Glutamatergic neuron (in vitro differentiated cells): ENCODE data around the gene PIP5K1B. TPM values are rescaled to one million over a fixed set of nuclear protein-coding genes. Genes with fewer than 3 reads are reported as not detected.

Experiments
- DNase-seq: peaks from one replicate; pipeline ENCODE4 v3.0.0; 2022
- H3K27ac Mint-ChIP-seq: one replicate; pipeline ENCODE4 v1.8.0; 2020; ENCODE audit warnings: mild to moderate bottlenecking, mixed read lengths, inconsistent platforms; ENCODE audit not compliant: unreplicated experiment
- H3K27me3 Mint-ChIP-seq: one replicate; pipeline ENCODE4 v1.8.0; 2020; ENCODE audit warnings: mild to moderate bottlenecking, moderate library complexity, mixed read lengths, inconsistent platforms; ENCODE audit not compliant: unreplicated experiment
- H3K36me3 Mint-ChIP-seq: one replicate; pipeline ENCODE4 v1.8.0; 2020; ENCODE audit warnings: mild to moderate bottlenecking, mixed read lengths, inconsistent platforms; ENCODE audit not compliant: unreplicated experiment
- H3K4me1 Mint-ChIP-seq: one replicate; pipeline ENCODE4 v1.8.0; 2020; ENCODE audit warnings: mild to moderate bottlenecking, low read depth, mixed read lengths, inconsistent platforms; ENCODE audit not compliant: unreplicated experiment
- H3K4me3 Mint-ChIP-seq: one replicate; pipeline ENCODE4 v1.8.0; 2020; ENCODE audit warnings: mild to moderate bottlenecking, mixed read lengths, inconsistent platforms; ENCODE audit not compliant: unreplicated experiment
- H3K9me3 Mint-ChIP-seq: one replicate; pipeline ENCODE4 v1.8.0; 2020; ENCODE audit warnings: mild to moderate bottlenecking, moderate library complexity, mixed read lengths, inconsistent platforms; ENCODE audit not compliant: unreplicated experiment
- total RNA-seq: library from RNA; stranded (reverse); fragmentation: NEBNext Ultra II Directional; extraction: Animal tissue kit (Norgen Biotek cat#: 25700); gene quantifications from one replicate; pipeline ENCODE4 v1.2.1, GENCODE V29; 2021; ENCODE audit not compliant: unreplicated experiment
- TF ChIP-seq, protein P1 (sequence below): fragments of 200-600 bp; sonication (generic); IDR thresholded peaks from one replicate; pipeline ENCODE4 v1.5.0; 2021; ENCODE audit not compliant: partially characterized antibody, unreplicated experiment

Gene PIP5K1B
- total RNA-seq, 1 donor from 2014 or later: 0.27 TPM

DNA sequence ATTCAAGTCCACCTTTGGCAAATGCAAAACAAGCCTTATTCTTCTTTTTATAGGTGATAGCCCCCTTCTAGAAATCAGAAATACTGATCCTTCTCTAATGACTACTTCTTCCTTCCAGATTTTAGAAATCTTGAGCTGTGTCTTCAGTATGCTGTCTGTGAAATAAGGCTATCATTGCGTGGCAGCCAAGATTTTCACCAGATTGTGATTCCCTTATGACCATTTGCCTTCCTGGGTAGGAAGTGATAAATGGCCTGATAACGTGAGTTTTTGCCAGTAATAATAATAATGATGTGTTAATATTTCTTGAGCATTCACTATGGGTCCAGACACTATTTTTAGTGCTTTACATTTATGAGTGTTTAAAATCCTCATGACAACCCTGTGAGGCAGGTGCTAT lies 80.9 kb downstream of the PIP5K1B start:
- H3K36me3 Mint-ChIP-seq: no peaks in the 10 kb centered on the region
- no peak overlapping the region for H3K27ac Mint-ChIP-seq
- TF ChIP-seq, protein P1, sequence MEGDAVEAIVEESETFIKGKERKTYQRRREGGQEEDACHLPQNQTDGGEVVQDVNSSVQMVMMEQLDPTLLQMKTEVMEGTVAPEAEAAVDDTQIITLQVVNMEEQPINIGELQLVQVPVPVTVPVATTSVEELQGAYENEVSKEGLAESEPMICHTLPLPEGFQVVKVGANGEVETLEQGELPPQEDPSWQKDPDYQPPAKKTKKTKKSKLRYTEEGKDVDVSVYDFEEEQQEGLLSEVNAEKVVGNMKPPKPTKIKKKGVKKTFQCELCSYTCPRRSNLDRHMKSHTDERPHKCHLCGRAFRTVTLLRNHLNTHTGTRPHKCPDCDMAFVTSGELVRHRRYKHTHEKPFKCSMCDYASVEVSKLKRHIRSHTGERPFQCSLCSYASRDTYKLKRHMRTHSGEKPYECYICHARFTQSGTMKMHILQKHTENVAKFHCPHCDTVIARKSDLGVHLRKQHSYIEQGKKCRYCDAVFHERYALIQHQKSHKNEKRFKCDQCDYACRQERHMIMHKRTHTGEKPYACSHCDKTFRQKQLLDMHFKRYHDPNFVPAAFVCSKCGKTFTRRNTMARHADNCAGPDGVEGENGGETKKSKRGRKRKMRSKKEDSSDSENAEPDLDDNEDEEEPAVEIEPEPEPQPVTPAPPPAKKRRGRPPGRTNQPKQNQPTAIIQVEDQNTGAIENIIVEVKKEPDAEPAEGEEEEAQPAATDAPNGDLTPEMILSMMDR: no peak
- peaks cover 4% of the 10 kb centered on the region for H3K4me1 Mint-ChIP-seq
- no peaks in the 10 kb centered on the region for H3K27me3 Mint-ChIP-seq
- no peaks in the 10 kb centered on the region for H3K9me3 Mint-ChIP-seq
- DNase-seq: no peak
- H3K4me3 Mint-ChIP-seq: no peak overlapping the region

DNA sequence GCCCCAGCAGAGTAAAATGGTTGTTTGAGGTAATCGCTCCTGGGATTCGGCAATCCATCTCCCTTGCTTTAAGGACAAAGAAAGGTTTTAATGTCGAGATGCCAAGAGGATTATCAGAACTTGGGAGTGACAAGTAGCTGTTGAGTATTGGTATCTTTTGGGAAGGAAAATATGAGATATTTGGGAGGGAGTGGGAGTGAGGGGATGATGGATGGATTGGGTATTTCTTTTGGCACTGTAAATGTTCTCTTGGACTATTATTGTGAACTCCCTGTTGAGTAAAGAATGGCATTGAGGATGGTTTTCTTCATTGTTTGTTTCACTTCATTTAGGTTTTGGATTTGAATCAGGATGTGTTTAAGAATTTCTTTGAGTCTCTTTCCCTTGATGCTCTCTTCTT lies 86.1 kb downstream of the PIP5K1B start:
- TF ChIP-seq, protein P1: no peak
- Mint-ChIP-seq H3K27ac (no peak overlapping the region), H3K36me3 (no peaks in the 10 kb centered on the region), H3K4me3 (no peak overlapping the region), H3K4me1 (no peaks in the 10 kb centered on the region), H3K9me3 (no peaks in the 10 kb centered on the region), H3K27me3 (no peaks in the 10 kb centered on the region)
- DNase-seq: no peak

DNA sequence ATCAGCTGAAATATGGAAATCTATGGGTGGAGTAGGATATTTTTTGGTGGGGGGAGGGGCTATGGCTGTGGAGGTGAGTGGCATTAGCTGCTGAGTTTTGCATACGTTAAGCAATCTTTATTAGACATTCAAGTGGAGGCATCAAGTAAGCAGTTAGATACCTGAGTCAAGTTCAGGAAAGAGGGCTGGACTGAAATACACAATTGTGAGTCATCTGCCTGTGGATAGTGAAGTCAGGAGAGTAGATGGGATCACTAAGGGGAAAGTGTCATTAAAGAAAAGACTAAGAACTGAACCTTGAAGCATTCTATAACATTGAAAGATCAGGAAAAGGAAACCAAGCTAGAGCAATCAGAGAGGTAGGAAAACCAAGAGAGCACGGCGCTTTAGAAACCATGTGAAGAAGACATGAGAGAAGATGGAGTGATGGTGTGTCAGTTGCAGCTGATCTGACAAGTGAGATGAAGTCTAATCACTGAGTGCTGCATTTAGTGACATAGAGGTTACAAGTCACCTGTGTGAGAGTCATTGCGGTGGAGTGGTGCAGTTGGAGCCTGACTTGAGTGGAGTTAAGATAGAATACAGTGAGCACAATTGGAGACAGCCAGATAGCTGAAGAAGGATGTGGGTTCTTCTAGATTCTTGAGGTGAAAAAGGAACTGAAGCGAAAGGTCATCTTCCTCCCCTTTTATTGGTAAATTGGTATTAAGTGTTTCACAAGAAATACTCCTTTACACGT lies 88.7 kb downstream of the PIP5K1B start:
- no peak for DNase-seq
- Mint-ChIP-seq H3K27ac (no peak overlapping the region), H3K4me1 (no peaks in the 10 kb centered on the region), H3K27me3 (no peaks in the 10 kb centered on the region), H3K9me3 (no peaks in the 10 kb centered on the region), H3K36me3 (no peaks in the 10 kb centered on the region), H3K4me3 (no peak overlapping the region)
- TF ChIP-seq, protein P1: no peak

DNA sequence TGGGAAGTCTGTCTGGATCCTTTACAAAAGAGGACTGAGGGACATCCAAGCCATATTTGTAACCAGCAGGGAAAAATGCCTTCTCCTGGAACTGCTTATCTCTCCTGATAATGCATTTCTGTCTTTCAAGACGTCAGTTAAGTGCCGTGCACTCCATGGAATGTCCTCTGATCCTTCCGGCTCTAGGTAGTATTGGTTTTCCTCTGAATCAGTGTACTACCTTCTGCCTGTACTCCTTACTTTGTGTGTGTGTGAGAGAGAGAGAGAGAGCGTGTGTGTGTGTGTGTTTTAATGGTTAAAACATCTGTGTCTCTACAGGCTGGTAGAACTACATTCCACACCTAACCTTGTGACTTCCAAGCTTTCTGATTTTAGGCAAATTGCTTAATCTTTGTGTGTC lies 89.9 kb downstream of the PIP5K1B start:
- H3K4me3 Mint-ChIP-seq: no peak overlapping the region
- no peaks in the 10 kb centered on the region for H3K27me3 Mint-ChIP-seq
- no peak overlapping the region for H3K27ac Mint-ChIP-seq
- no peaks in the 10 kb centered on the region for H3K9me3 Mint-ChIP-seq
- H3K36me3 Mint-ChIP-seq: no peaks in the 10 kb centered on the region
- no peaks in the 10 kb centered on the region for H3K4me1 Mint-ChIP-seq
- TF ChIP-seq, protein P1: no peak
- DNase-seq: no peak

DNA sequence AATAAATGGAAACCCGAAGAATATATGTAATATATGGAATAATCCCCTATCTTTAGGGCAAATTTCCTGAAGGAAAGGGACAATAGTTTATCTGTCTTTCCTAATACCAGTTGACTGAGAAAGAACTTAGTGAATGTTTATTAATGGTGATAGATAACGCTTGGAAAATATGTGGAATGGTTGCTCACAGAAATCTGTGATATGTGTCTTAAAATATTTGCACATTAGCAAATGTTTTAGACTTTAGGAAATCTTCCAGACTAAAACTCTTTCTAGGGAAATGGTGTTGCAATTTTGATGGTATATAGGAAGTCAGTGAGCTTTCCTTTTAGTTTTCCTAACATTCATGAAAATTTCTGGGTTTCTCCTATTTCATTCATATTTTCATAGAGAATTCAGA lies 90.4 kb downstream of the PIP5K1B start:
- Mint-ChIP-seq H3K9me3 (no peaks in the 10 kb centered on the region), H3K36me3 (no peaks in the 10 kb centered on the region), H3K27me3 (no peaks in the 10 kb centered on the region), H3K27ac (no peak overlapping the region), H3K4me1 (no peaks in the 10 kb centered on the region), H3K4me3 (no peak overlapping the region)
- TF ChIP-seq, protein P1: no peak
- no peak for DNase-seq
